DMS 273 treated with DMSO at 0.1 percent for 48 hours (cell line): ENCODE measurements around the gene GCNT4.

Source experiments
- DNase-seq: peaks from one replicate; lab custom pipeline; 2025; lab: John Stamatoyannopoulos, UW

Gene GCNT4

GRCh38 chr5:75017971-75018370 is 34.4 kb downstream of the GCNT4 start:
- no peak for DNase-seq

GRCh38 chr5:75016896-75017295 is 35.5 kb downstream of the GCNT4 start:
- DNase-seq: no peak

GRCh38 chr5:75012748-75013147 is 39.6 kb downstream of the GCNT4 start:
- DNase-seq: no peak

GRCh38 chr5:75010838-75011237 is 41.5 kb downstream of the GCNT4 start:
- no peak for DNase-seq

- DNase-seq: no peak
These were observed 42.6 kb downstream of the GCNT4 start for GRCh38 chr5:75009556-75010345.

GRCh38 chr5:75006865-75007822 is 45.2 kb downstream of the GCNT4 start:
- no peak for DNase-seq

GRCh38 chr5:75005561-75005960 is 46.8 kb downstream of the GCNT4 start:
- no peak for DNase-seq
